Mammary epithelial cell (primary cell): ENCODE data around the gene OXT.

Experiments used
- CTCF ChIP-seq, 2 donors: IDR thresholded peaks in 1 of 2; conservative IDR thresholded peaks in 1 of 2; 2 replicates each; pipeline ENCODE4 v1.5.1; 2011 to 2012; ENCODE audit warnings: inconsistent platforms in 2 of 2, low read length in 2 of 2, mild to moderate bottlenecking in 2 of 2, control low read depth in 1 of 2, low read depth in 1 of 2; ENCODE audit not compliant: insufficient read depth in 1 of 2; ENCODE audit errors: extremely low read depth in 1 of 2
- EZH2 ChIP-seq: IDR thresholded peaks from 2 replicates; pipeline ENCODE4 v1.6.1; 2012; ENCODE audit warnings: low read length, inconsistent platforms, borderline replicate concordance

GRCh38 chr20:3100480-3100879 is 29.1 kb downstream of the OXT start:
- TF ChIP-seq CTCF (conservative IDR thresholded peaks at IDR 0.05 in 1 of 2, IDR thresholded peaks at IDR 0.05 in 1 of 2; ENCODE audit: extremely low read depth in 1 of 2, insufficient read depth in 1 of 2, low read depth in 1 of 2, low read length in 2 of 2) (no peak), EZH2 (no peak)
